ENCODE data around the gene TBC1D22A. TPM values are rescaled to one million over a fixed set of nuclear protein-coding genes. Genes with fewer than 3 reads are reported as not detected.

Gene TBC1D22A
- total and polyA plus RNA-seq, 8 donors, result 12.0 to 17.6 (median 15.3) TPM

GRCh38 chr22:46841522-46841921 is 79.1 kb downstream of the TBC1D22A start:
- DNase-seq (no peak), ATAC-seq (no peak), FAIRE-seq (no peak)
- no peaks in the 10 kb centered on the region for H3K27me3 ChIP-seq
- no peak for TF ChIP-seq CTCF (IDR thresholded peaks at IDR 0.05)
- no peaks in the 10 kb centered on the region for H3K36me3 ChIP-seq
- no peaks in the 10 kb centered on the region for H3K4me1 ChIP-seq
- no peak overlapping the region for H3K4me3 ChIP-seq
- intact Hi-C loops (cut with DNase I), result no loop called here
- H3K27ac ChIP-seq, result no peak overlapping the region
- no peaks in the 10 kb centered on the region for H3K9me3 ChIP-seq
- WGBS, 2 donors, result 95 to 100% methylated on average over 3 of the region's 3 CpGs

GRCh38 chr22:46842606-46843005 is 80.2 kb downstream of the TBC1D22A start:
- DNase-seq, result no peak
- 88 to 92% methylated on average over 11 of the region's 11 CpGs for WGBS, 2 donors
- H3K27ac ChIP-seq, result no peak overlapping the region
- H3K9me3 ChIP-seq, result no peaks in the 10 kb centered on the region
- no peaks in the 10 kb centered on the region for H3K4me1 ChIP-seq
- no peak overlapping the region for H3K4me3 ChIP-seq
- TF ChIP-seq CTCF (IDR thresholded peaks at IDR 0.05), result no peak
- no peaks in the 10 kb centered on the region for H3K27me3 ChIP-seq
- intact Hi-C loops (cut with DNase I), result no loop called here
- ATAC-seq, result peak in 1 of 4 donors; percentile 12
- no peaks in the 10 kb centered on the region for H3K36me3 ChIP-seq
- no peak for FAIRE-seq

GRCh38 chr22:46843821-46844255 is 81.4 kb downstream of the TBC1D22A start:
- FAIRE-seq (no peak), DNase-seq (no peak), ATAC-seq (no peak)
- H3K4me3 ChIP-seq, result no peak overlapping the region
- no peaks in the 10 kb centered on the region for H3K27me3 ChIP-seq
- H3K4me1 ChIP-seq, result no peaks in the 10 kb centered on the region
- H3K9me3 ChIP-seq, result no peaks in the 10 kb centered on the region
- intact Hi-C loops (cut with DNase I), result no loop called here
- no peaks in the 10 kb centered on the region for H3K36me3 ChIP-seq
- H3K27ac ChIP-seq, result no peak overlapping the region
- TF ChIP-seq CTCF (IDR thresholded peaks at IDR 0.05), result no peak
- 74 to 75% methylated on average over 10 of the region's 10 CpGs for WGBS, 2 donors

GRCh38 chr22:46844606-46845210 is 82.3 kb downstream of the TBC1D22A start:
- no peak for TF ChIP-seq CTCF (IDR thresholded peaks at IDR 0.05)
- Histone ChIP-seq H3K27me3 (no peaks in the 10 kb centered on the region), H3K36me3 (no peaks in the 10 kb centered on the region), H3K4me1 (no peaks in the 10 kb centered on the region), H3K27ac (no peak overlapping the region), H3K9me3 (no peaks in the 10 kb centered on the region), H3K4me3 (peak overlapping the region in 2 of 4 donors; percentile 18 to 20)
- FAIRE-seq (no peak), ATAC-seq (peak in 1 of 4 donors; percentile 9), DNase-seq (no peak)
- 73 to 80% methylated on average over 11 of the region's 11 CpGs for WGBS, 2 donors
- intact Hi-C loops (cut with DNase I), result no loop called here
